Germinal center (tissue), 1 donor: Measurements from ENCODE around the gene SOSTDC1.
A peak's percentile ranks its signal among the peaks of the same experiment; 100 is the strongest.
"Not testable (repeated sequence)": the region's sequence is repeated elsewhere in the genome, so short reads cannot be mapped to it uniquely, and the experiment has no call there.

Experiments
- DNase-seq: peaks from one replicate; pipeline ENCODE4 v3.0.0; 2012; ENCODE audit warnings: mixed read lengths, low spot score

SOSTDC1 gene

GRCh38 chr7:16462431-16462889, 3.1 kb downstream of the SOSTDC1 start:
- DNase-seq = no peak

DNA sequence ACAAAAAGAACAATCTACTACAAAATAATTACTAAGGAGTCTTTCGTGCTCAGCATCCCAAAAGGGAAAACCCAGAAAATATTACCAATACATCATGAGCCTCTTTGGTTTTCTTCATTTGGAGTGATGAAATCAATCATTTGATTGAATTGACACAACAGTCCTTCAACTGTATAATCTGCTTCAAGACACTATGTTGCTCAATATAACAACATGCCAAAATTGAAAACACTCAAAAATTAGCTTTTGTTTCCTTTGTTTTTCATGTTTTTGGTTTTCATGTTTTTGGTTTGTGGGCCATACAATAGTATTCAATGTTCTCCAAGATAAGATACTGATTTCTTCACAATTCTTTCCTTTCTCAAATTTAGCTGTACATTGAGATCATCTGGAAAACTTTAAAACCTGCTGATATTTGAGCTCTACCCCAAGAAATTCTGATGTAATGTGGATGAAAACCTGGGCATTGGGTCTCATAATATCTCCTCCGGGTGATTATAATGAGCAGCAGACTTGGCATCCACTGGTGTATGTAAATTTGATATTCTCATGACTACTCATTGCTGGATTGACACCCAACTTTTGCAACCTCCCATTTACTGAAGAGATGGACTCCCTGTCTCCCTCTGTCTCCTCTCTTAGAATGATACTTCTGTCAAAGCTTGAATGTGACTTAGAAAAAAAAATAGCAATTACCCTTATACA, 4.6 kb downstream of the SOSTDC1 start:
- DNase-seq = no peak

GRCh38 chr7:16456303-16456702, 9.2 kb downstream of the SOSTDC1 start:
- DNase-seq = not testable (repeated sequence)

GRCh38 chr7:16455591-16455990, 9.9 kb downstream of the SOSTDC1 start:
- DNase-seq = no peak

- DNase-seq = no peak
Measured at GRCh38 chr7:16450366-16450765, 15.2 kb downstream of the SOSTDC1 start.

DNA sequence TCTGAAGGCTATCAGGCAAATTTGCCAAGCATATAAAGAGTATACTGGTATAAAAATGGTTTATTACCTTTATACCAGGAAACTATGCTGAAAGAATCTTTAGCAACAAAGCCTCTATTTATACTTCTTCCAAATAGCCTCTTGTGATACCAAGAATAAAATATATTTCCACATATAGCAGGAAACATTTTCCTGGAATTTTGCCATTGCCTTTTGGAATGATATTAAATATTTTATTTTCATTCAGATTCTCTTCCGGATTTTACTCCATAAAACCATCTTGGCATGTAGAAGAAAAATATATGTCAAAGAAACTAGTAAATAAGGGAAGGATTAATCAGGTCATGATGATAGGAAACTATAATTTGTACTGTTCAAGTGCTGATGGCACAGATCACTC, 17.7 kb downstream of the SOSTDC1 start:
- DNase-seq = no peak

- no peak for DNase-seq
Measured at GRCh38 chr7:16446508-16446907, 19.0 kb downstream of the SOSTDC1 start.

DNA sequence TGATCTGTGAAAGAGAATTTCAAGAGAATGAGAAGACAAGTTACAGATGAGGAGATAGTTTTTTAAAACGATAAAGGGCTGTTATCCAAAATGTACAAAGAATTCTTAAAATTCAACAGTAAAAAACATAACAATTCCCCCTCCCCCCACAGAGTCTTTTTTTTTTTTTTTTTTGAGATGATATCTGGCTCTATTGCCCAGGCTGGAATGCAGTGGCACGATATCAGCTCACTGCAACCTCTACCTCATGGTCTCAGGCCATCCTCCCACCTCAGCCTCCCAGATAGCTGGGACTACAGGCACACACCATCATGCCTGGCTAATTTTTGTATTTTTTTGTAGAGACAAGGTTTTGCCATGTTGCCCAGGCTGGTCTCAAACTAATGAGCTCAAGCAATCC, 21.7 kb downstream of the SOSTDC1 start:
- not testable (repeated sequence) for DNase-seq

DNA sequence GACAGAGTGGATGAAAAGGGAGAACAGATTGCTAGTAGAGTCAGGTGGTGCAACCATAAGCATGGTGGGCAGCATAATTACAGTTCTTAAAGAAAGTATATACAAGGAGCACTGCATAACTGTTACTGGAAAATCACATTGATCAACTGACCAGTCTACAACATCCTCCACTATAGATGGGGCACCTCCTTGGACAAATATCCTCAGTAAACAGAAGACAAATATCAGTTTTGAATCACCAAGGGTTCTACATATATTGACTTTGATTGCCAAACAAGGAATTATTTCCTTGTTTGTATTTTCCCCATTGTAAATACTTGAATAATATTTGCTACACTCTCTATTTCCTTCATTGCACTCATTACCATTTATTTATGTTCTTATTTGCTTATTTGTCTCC, 26.6 kb downstream of the SOSTDC1 start:
- DNase-seq = no peak

DNA sequence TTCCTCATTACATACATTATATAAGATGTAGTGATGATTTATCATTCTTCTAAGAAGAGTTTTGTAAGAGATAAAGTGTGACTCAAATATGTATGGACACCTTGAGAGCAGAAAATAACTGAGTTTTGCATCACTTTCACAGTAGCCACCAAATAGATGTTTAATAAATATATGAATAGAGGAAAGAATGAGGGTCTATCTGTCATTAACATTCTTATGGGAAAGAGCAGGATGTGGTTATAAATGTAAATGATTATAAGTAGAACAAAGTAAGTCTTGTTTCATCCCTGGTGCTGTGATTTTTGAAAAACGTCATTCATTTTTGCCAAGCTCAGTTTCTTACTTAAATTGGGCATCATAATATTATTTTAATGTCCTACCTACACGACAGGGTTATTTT, 29.2 kb downstream of the SOSTDC1 start:
- no peak for DNase-seq

- DNase-seq = no peak
Measured at GRCh38 chr7:16433568-16434122, 31.9 kb downstream of the SOSTDC1 start.

DNA sequence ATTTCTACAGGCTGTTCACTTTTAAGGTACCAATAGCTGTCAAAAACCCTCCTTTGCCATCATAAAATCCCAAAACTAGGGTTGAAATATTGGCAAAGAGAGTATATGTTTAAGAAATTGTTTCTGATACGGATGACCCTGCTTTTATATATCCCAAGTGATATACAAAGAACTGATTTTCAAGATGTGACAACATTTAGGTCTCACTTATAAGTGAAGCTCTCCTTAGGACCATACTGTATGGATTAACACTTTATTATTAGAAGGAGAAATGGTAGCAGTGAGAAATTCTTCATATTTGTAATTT, 33.2 kb downstream of the SOSTDC1 start:
- no peak for DNase-seq

- peak; percentile 18 for DNase-seq
Measured at GRCh38 chr7:16431646-16432424, 33.7 kb downstream of the SOSTDC1 start.

- no peak for DNase-seq
Measured at GRCh38 chr7:16430133-16430532, 35.4 kb downstream of the SOSTDC1 start.

DNA sequence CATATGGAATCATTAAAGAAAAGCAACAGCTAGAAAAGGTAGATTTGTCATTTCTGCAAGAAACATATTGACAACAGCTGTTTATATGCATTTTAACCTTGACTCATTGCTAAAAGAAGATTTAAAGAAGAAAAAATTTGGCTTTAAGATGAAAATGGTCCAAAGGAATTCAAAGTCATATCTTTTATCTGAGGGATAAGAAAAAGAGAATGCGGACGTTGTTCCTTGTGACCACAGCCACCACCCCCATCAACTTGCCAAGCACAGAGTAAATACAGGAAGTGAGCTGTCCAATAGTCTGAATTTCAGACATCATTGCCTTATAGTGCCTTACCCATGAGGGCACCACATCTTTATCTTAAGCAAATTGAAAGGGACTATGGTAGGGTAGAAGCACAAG, 36.9 kb downstream of the SOSTDC1 start:
- DNase-seq = no peak

DNA sequence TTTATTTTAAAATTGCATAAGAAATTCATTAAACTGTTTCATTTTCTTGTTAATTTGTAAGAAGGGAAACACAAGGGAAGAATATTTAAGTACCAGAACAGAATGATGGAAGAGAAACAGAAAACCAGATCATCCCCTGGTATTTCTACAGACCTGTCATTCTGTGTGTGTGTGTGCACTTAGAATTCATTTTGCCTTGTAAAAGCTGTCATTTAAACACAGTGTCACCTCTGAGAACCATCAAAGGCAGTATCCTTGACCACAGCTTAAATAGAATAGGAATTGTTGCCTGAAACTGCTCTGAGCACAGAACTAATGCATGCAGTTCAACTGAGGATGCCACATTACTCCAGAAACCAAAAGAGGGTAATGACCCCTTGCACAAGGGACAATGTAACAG, 37.4 kb downstream of the SOSTDC1 start:
- no peak for DNase-seq

- no peak for DNase-seq
Measured at GRCh38 chr7:16423761-16424160, 41.8 kb downstream of the SOSTDC1 start.

- no peak for DNase-seq
Measured at GRCh38 chr7:16422917-16423316, 42.6 kb downstream of the SOSTDC1 start.

DNA sequence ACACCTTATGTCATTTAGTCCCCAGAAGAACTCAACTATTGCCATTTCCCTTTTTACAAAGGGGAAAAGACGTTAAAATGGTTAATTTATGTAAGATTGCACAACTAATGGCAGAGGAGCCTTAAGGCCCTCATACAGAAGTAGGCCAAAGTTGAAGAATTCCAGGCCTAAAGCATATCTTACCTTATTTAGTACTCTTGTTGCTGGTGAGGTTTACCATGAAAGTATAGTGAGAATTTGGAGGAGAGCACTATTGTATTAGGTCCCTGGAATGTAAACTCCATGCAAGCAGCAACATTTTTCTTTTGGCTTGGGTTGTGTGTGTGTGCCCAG, 43.5 kb downstream of the SOSTDC1 start:
- DNase-seq = no peak

- DNase-seq = peak; percentile 27
Measured at GRCh38 chr7:16421333-16422102, 44.0 kb downstream of the SOSTDC1 start, which contains the start of gene CRPPA. Gene CRPPA (minus strand): TSS chr7:16421538. CDS start chr7:16421322, 216 bp downstream.

DNA sequence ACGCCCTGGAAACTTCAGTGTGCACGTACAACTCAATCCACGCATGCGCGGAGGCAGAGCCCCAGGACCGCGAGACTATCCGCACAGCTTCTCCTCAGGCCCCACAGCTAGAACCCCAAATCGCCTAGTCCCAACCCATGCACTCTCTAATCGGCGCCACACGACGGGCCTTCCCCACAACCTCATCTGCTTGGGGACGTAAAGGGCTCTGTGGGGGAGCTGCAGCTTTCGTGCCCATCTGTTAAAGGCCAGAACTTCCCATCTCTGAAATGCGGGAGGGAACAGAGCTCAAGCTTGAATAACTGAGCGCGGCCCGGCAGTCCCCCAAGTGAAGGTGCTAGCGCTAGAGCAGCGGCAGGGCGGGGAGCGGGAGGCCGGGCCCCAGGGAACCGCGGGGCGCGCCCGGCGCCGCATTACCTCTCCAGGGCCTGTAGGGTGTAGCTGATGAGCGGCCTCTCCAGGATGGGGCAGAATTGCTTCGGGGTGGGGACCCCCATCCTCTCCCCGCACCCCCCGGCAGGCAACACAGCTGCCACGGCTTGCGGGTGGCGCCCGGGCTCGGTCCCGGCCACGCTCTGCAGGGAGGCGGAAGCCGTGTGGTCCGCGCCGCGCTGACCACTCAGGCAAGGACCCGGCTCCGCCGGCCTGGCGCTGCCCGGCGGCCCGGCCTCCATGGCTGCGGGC, 44.7 kb downstream of the SOSTDC1 start:
- DNase-seq = peak; percentile 84

DNA sequence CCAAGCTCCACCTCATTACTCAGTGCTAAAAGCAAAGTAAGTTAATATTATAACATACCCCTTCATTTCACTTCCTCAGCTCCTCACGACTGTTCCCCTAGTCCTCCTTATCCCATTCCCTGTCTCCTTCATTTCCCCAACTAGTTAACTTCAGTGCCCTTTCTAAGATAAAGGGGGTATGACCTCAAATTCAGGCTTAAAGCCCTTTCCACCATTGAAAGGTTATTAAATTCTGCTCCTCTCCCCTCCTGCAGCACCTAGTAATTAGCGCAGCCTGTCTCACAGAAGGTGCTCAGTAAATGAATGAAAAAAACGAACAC, 45.2 kb downstream of the SOSTDC1 start:
- no peak for DNase-seq
